ENCODE measurements around the gene MTIF2.
"Not testable (repeated sequence)": the region's sequence is repeated elsewhere in the genome, so short reads cannot be mapped to it uniquely, and the experiment has no call there.

The MTIF2 gene

DNA sequence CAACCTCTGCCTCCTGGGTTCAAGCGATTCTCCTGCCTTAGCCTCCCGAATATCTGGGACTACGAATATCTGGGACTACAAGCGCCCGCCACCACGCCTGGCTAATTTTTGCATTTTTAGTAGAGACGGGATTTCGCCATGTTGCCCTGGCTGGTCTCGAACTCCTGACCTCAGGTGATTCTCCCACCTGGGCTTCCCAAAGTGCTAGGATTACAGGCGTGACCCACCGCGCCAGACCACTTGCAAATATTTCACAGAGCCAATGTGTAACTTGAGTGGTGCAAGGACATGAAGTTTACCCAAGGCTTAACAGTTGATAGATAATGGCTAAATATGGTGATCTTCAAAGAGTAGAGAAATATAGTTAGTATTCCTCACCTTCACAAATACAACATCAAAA lies 14.1 kb upstream of the MTIF2 start:
- DNase-seq (ENCODE audit: low spot score), result no peak
- TF ChIP-seq, protein P1, sequence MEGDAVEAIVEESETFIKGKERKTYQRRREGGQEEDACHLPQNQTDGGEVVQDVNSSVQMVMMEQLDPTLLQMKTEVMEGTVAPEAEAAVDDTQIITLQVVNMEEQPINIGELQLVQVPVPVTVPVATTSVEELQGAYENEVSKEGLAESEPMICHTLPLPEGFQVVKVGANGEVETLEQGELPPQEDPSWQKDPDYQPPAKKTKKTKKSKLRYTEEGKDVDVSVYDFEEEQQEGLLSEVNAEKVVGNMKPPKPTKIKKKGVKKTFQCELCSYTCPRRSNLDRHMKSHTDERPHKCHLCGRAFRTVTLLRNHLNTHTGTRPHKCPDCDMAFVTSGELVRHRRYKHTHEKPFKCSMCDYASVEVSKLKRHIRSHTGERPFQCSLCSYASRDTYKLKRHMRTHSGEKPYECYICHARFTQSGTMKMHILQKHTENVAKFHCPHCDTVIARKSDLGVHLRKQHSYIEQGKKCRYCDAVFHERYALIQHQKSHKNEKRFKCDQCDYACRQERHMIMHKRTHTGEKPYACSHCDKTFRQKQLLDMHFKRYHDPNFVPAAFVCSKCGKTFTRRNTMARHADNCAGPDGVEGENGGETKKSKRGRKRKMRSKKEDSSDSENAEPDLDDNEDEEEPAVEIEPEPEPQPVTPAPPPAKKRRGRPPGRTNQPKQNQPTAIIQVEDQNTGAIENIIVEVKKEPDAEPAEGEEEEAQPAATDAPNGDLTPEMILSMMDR (IDR thresholded peaks at IDR 0.05; ENCODE audit: extremely low read depth, missing control alignments), result no peak

DNA sequence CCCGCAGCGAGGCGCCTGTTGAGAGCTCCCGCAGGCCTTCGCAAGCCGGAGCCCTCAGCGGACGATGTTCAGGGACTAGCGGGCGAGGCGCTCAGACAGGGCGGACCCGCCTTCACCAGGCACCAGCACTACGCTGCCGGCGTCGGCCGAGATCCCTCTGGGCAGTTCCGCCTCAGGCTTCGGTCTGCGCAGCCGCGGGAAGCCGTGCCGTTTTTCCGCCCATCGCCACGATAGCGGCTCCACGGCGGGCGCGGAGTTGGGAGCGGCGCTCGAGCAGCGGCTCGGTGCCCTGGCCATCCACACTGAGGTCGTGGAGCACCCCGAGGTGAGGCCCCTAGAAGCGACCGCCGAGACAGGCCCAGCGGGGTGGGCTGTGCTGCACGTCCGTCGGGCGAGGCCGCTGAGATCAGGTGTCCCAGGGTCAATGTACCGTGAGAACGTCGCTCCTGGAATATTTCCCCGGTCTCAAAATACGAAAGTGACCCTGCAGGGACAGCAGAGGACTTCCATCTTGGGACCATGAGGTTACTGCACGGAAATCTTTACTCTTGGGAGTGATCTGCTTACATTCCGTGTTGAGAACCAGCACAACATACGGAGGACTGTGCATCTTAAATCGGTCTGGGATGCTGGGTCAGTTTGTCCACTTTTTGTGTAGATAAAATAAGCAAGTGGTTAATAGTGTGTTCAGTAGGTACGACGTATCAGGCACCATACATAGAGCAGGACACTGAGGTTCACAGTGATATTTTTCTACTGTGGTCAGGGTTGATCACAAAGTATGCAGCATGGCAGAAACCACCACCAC lies 13.3 kb upstream of the MTIF2 start:
- TF ChIP-seq, protein P1 (IDR thresholded peaks at IDR 0.05; ENCODE audit: extremely low read depth, missing control alignments), result no peak
- peak; percentile 86 for DNase-seq (ENCODE audit: low spot score)

DNA sequence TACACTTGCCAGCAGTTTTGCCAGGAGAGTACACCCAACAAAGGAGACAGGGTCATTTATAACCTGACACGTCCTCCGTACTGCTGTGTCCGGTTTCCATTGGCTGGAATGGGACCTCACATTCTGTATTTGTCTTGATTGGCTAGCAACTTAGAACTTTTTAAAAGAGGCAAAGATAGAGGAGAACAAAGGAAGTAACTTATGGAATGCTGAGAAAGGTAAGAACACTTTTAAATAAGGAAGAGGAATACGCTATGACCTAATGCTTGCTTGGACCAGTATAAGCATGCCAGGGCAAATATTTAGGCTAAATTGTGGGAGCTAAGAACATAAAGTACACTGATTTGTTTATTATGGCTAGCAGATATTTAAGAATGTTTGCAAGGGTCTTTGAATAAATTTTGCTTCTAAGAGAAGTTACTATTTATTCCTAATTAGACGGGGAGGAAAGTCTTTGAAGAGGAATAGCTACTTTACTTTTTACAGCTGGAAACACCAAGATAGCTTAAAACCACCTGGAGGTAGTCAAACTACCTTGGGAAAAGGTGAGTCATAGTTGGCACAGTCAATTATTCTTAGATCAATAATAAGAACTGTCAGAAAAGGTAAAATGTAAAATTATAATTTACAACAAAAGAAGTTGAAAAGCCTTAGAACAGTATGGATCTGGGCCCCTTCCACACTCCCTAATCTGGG lies 12.0 kb upstream of the MTIF2 start:
- not testable (repeated sequence) for DNase-seq (ENCODE audit: low spot score)

DNA sequence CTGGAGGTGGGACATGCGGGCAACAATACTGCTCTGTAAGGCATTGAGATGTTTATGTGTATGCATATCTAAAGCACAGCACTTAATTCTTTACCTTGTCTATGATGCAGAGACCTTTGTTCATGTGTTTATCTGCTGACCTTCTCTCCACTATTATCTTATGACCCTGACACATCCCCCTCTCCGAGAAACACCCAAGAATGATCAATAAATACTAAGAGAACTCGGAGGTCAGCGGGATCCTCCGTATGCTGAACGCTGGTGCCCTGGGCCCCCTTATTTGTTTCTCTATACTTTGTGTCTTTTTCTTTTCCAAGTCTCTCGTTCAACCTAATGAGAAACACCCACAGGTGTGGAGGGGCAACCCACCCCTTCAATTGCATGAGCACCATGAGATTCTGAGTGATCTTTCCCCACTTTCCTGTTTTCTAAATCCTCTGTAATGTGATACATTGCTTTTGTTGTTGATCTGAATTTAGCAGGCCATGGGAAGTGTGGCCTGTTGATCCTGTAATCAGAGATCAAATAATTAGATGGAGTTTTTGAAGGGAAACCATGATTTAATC lies 10.9 kb upstream of the MTIF2 start:
- not testable (repeated sequence) for DNase-seq (ENCODE audit: low spot score)

DNA sequence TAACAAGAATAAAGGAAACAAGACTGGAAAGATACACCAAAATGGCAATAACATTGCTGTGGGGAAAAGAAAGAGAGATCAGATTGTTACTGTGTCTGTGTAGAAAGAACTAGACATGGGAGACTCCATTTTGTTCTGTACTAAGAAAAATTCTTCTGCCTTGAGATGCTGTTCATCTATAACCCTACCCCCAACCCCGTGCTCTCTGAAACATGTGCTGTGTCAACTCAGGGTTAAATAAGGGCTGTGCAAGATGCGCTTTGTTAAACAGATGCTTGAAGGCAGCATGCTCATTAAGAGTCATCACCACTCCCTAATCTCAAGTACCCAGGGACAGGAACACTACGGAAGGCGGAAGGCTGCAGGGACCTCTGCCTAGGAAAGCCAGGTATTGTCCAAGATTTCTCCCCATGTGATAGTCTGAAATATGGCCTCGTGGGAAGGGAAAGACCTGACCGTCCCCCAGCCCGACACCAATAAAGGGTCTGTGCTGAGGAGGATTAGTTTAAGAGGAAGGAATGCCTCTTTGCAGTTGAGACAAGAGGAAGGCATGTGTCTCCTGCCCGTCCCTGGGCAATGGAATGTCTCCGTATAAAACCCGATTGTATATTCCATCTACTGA lies 10.3 kb upstream of the MTIF2 start:
- not testable (repeated sequence) for DNase-seq (ENCODE audit: low spot score)

DNA sequence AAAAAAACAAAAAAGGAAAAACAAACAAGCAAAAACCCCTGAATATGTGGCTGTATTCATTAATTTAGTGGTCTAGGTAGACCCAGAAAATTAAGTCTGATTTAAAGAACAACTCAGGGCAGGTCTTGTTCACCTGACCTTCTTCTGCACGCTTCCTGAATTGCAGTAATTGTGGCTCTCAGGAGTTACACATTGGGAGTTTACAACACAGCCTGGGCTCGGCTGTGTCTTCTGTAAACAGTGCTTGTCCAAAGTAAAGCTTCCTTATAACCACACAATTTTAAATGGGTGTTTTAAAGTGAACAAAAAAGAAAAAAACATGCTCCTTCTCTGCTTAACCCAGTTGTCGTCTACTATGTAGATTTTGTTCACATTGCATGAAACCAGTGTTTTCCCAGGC lies 8.3 kb upstream of the MTIF2 start:
- no peak for DNase-seq (ENCODE audit: low spot score)
- TF ChIP-seq, protein P1 (IDR thresholded peaks at IDR 0.05; ENCODE audit: extremely low read depth, missing control alignments), result no peak

DNA sequence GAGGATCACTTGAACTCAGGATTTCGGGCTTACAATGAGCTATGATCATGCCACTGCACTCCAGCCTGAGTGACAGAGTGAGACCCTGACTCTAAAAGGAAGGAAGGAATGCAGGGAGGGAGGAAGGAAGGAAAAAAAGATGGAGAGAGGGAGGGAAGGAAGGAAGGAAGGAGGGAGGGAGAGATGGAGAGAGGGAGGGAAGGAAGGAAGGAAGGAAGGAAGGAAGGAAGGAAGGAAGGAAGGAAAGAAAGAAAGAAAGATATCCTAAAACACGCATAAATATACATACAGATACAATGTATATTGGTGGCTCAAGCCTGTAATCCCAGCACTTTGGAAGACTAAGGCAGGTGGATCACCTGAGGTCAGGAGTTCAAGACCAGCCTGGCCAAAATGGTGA lies 5.3 kb upstream of the MTIF2 start:
- not testable (repeated sequence) for DNase-seq (ENCODE audit: low spot score)

DNA sequence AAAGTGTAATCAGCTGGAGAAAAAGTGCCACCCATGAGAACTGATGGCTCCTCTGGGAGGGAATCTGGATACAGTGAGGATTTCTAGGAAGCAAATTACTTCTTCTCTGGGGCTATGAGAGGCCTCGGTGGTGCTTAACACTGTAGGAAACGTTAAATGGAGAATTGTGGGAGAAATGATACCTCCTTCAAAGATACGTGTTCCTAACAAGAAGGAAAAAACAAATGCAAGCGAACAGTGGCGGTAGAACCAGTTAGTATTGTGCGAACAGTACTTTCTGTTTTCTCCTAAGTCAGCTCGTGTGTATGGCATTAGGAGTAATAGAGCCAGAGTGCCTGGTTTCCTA lies 587 bp upstream of the MTIF2 start:
- TF ChIP-seq, protein P1 (IDR thresholded peaks at IDR 0.05; ENCODE audit: extremely low read depth, missing control alignments), result no peak
- peak; percentile 7 for DNase-seq (ENCODE audit: low spot score)

DNA sequence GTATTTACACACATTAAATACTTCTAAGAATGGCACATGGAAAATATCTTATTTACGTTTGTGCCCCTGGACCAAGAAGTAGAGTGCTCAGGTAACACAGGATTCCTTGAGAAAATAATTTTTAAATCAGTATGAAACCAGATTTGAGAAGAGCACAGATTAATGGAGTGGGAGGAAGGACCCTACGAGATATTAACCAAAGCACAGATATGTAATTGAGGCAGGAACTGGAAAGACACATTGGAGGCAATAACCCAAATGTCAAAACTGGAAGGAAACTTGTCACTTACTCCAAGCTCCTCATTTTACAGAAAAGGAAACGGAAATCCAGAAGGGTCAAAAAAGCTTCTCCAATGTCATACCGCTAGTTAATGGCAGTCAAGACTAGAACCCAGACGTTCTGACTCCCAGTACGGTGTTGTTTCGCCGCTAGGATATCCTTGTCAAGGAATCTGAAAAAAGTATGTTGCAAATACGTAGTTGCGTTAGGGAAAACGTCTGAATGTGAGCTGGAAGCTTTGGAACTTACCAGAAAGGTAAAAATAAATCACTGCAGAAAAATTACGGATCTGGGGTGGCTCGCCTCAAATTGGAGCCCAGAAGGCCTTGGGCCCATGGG lies 634 bp downstream of the MTIF2 start:
- DNase-seq (ENCODE audit: low spot score), result no peak

DNA sequence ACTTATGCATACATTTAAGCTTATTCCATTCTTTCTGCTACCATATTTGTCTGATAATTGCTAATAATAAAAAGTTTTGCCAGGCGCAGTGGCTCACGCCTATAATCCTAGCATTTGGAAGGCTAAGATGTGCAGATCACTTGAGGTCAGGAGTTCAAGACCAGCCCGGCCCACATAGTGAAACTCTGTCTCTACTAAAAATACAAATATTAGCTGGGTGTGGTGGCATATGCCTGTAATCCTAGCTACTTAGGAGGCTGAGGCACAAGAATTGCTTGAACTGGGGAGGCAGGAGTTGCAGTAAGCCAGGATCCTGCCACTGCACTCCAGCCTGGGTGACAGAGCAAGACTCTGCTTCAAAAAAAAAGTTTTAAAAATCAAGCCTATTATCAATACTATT lies 9.4 kb downstream of the MTIF2 start:
- DNase-seq (ENCODE audit: low spot score), result not testable (repeated sequence)

More for the DNA sequence above, 634 bp downstream of the MTIF2 start:
- TF ChIP-seq, protein P1 (IDR thresholded peaks at IDR 0.05; ENCODE audit: extremely low read depth, missing control alignments), result no peak
